Measurements from ENCODE around the gene GTPBP3. TPM values are rescaled to one million over a fixed set of nuclear protein-coding genes. Genes with fewer than 3 reads are reported as not detected.

Gene GTPBP3
- total RNA-seq, 1 donor from 2014 or later, result 61.2 TPM

GRCh38 chr19:17351815-17352435 lies 14.6 kb downstream of the GTPBP3 start:
- Mint-ChIP-seq H3K4me3 (ENCODE audit: unreplicated experiment) (no peak overlapping the region), H3K36me3 (ENCODE audit: unreplicated experiment) (no peaks in the 10 kb centered on the region), H3K9me3 (ENCODE audit: unreplicated experiment) (peaks cover 3% of the 10 kb centered on the region), H3K27ac (ENCODE audit: unreplicated experiment) (no peak overlapping the region), H3K27me3 (ENCODE audit: unreplicated experiment) (peaks cover 7% of the 10 kb centered on the region), H3K4me1 (ENCODE audit: low read depth, unreplicated experiment) (no peaks in the 10 kb centered on the region)
- DNase-seq, result no peak
- TF ChIP-seq CTCF (IDR thresholded peaks at IDR 0.05; ENCODE audit: partially characterized antibody, unreplicated experiment), result no peak

- no peaks in the 10 kb centered on the region for H3K4me1 Mint-ChIP-seq (ENCODE audit: low read depth, unreplicated experiment)
- peaks cover under 1% of the 10 kb centered on the region for H3K9me3 Mint-ChIP-seq (ENCODE audit: unreplicated experiment)
- H3K27ac Mint-ChIP-seq (ENCODE audit: unreplicated experiment), result no peak overlapping the region
- H3K36me3 Mint-ChIP-seq (ENCODE audit: unreplicated experiment), result no peaks in the 10 kb centered on the region
- H3K4me3 Mint-ChIP-seq (ENCODE audit: unreplicated experiment), result no peak overlapping the region
- no peak for TF ChIP-seq CTCF (IDR thresholded peaks at IDR 0.05; ENCODE audit: partially characterized antibody, unreplicated experiment)
- DNase-seq, result no peak
- H3K27me3 Mint-ChIP-seq (ENCODE audit: unreplicated experiment), result peaks cover 6% of the 10 kb centered on the region
Measured at GRCh38 chr19:17352608-17353280, 15.4 kb downstream of the GTPBP3 start.

- no peaks in the 10 kb centered on the region for H3K9me3 Mint-ChIP-seq (ENCODE audit: unreplicated experiment)
Measured at GRCh38 chr19:17353386-17353785, 16.0 kb downstream of the GTPBP3 start.

GRCh38 chr19:17357078-17357666 lies 19.8 kb downstream of the GTPBP3 start:
- no peak for DNase-seq
- Mint-ChIP-seq H3K27me3 (ENCODE audit: unreplicated experiment) (peaks cover 7% of the 10 kb centered on the region), H3K9me3 (ENCODE audit: unreplicated experiment) (peaks cover 4% of the 10 kb centered on the region), H3K36me3 (ENCODE audit: unreplicated experiment) (no peaks in the 10 kb centered on the region), H3K4me1 (ENCODE audit: low read depth, unreplicated experiment) (no peaks in the 10 kb centered on the region), H3K27ac (ENCODE audit: unreplicated experiment) (no peak overlapping the region), H3K4me3 (ENCODE audit: unreplicated experiment) (no peak overlapping the region)
- no peak for TF ChIP-seq CTCF (IDR thresholded peaks at IDR 0.05; ENCODE audit: partially characterized antibody, unreplicated experiment)

More at GRCh38 chr19:17353386-17353785, 16.0 kb downstream of the GTPBP3 start:
- H3K4me1 Mint-ChIP-seq (ENCODE audit: low read depth, unreplicated experiment), result no peaks in the 10 kb centered on the region
- DNase-seq, result no peak
- H3K27me3 Mint-ChIP-seq (ENCODE audit: unreplicated experiment), result peaks cover 5% of the 10 kb centered on the region
- no peak overlapping the region for H3K27ac Mint-ChIP-seq (ENCODE audit: unreplicated experiment)
- no peak for TF ChIP-seq CTCF (IDR thresholded peaks at IDR 0.05; ENCODE audit: partially characterized antibody, unreplicated experiment)
- no peak overlapping the region for H3K4me3 Mint-ChIP-seq (ENCODE audit: unreplicated experiment)
- H3K36me3 Mint-ChIP-seq (ENCODE audit: unreplicated experiment), result no peaks in the 10 kb centered on the region

GRCh38 chr19:17357724-17358123 lies 20.4 kb downstream of the GTPBP3 start:
- Mint-ChIP-seq H3K9me3 (ENCODE audit: unreplicated experiment) (peaks cover 4% of the 10 kb centered on the region), H3K27ac (ENCODE audit: unreplicated experiment) (no peak overlapping the region), H3K4me3 (ENCODE audit: unreplicated experiment) (no peak overlapping the region), H3K4me1 (ENCODE audit: low read depth, unreplicated experiment) (no peaks in the 10 kb centered on the region), H3K36me3 (ENCODE audit: unreplicated experiment) (no peaks in the 10 kb centered on the region), H3K27me3 (ENCODE audit: unreplicated experiment) (peaks cover 7% of the 10 kb centered on the region)
- no peak for DNase-seq
- TF ChIP-seq CTCF (IDR thresholded peaks at IDR 0.05; ENCODE audit: partially characterized antibody, unreplicated experiment), result no peak
